ENCODE data around the gene NFYC. TPM values are rescaled to one million over a fixed set of nuclear protein-coding genes. Genes with fewer than 3 reads are reported as not detected.

Gene NFYC
- total and polyA plus RNA-seq, 2 of the 8 experiments (the other 6 are each of a cell fraction or from before 2014, with no cell fraction given): 54.1 to 124 TPM

DNA sequence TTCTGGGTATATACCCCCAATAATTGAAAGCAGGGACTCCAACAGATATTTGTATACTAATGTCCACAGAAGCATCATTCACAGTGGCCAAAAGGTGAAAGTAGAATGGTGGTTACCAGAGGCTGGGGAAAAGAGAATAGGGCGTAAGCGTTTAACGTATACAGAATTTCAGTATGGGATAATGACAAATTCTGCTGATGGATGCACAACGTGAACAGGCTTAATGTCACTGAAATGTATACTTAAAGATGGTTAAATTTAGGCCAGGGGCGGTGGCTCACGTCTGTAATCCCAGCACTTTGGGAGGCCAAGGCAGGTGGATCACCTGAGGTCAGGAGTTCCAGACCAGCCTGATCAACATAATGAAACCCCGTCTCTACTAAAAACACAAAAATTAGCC is 4.4 kb upstream of the NFYC start:
- FAIRE-seq: no peak
- POLR2A ChIA-PET (ENCODE audit: partially characterized antibody): interaction anchor here (2.9 to 9.4 kb wide), 2 partner anchors 8 to 20 kb away, joined by 18 to 293 read pairs; no protein-coding TSS in a partner anchor
- TF ChIP-seq BCL11A (IDR thresholded peaks at IDR 0.05; ENCODE audit: low read depth in 2 of 2, low read length in 2 of 2) (no peak), ZNF274 (IDR thresholded peaks at IDR 0.05; ENCODE audit: borderline replicate concordance, extremely low read depth, low read length) (no peak)

More for the DNA sequence above, 4.4 kb upstream of the NFYC start:
- Histone ChIP-seq H3K9me3 (ENCODE audit: insufficient read depth in 2 of 2, low read depth in 1 of 2, low read length in 1 of 2) (no peaks in the 10 kb centered on the region), H3K4me3 (ENCODE audit: extremely low read depth in 1 of 4, insufficient read depth in 2 of 4, low read depth in 3 of 4, low read length in 4 of 4) (no peak overlapping the region), H2AK5ac (ENCODE audit: low read depth, low read length) (no peak overlapping the region), H3K79me1 (ENCODE audit: low read depth, low read length) (no peaks in the 10 kb centered on the region), H3K4me2 (ENCODE audit: insufficient read depth in 1 of 2, low read depth in 2 of 2, low read length in 2 of 2) (no peak overlapping the region), H2AFZ (ENCODE audit: low read length) (no peak overlapping the region), H3K79me2 (ENCODE audit: control insufficient read depth in 1 of 2, insufficient read depth in 2 of 2, low read length in 2 of 2) (peaks cover 0 to 28% of the 10 kb centered on the region in 2 experiments; a peak in 3 of 4 replicates), H3K56ac (replicated peaks; ENCODE audit: insufficient read length, low read depth, low read length) (no peak overlapping the region), H4K91ac (replicated peaks; ENCODE audit: insufficient read length, low read length) (no peak overlapping the region), H4K8ac (ENCODE audit: extremely low read depth, insufficient read depth, low read length) (no peak overlapping the region), H2BK15ac (ENCODE audit: low read length) (no peak overlapping the region), H4K20me1 (replicated peaks in 1 of 2; ENCODE audit: control insufficient read depth in 1 of 2, insufficient read depth in 2 of 2, low read length in 2 of 2) (peaks cover 2 to 11% of the 10 kb centered on the region in 2 experiments), H3K4ac (replicated peaks; ENCODE audit: insufficient read length, low read depth, low read length) (no peak overlapping the region), H3K27ac (ENCODE audit: low read depth, low read length) (no peak overlapping the region), H2BK20ac (ENCODE audit: low read length) (no peak overlapping the region), H2BK5ac (ENCODE audit: low read depth, low read length) (no peak overlapping the region), H3K23me2 (ENCODE audit: low read depth, low read length) (no peaks in the 10 kb centered on the region; the same call in 1 of the 2 replicates), H2BK120ac (replicated peaks; ENCODE audit: low read depth, low read length) (no peak overlapping the region), H3K9ac (replicated peaks in 1 of 4; ENCODE audit: extremely low read depth in 1 of 4, low read depth in 3 of 4, low read length in 3 of 4) (no peak overlapping the region), H4K5ac (ENCODE audit: insufficient read length, low read depth, low read length) (no peak overlapping the region), H3K23ac (ENCODE audit: insufficient read length) (no peak overlapping the region), H3K27me3 (replicated peaks in 1 of 4; ENCODE audit: control insufficient read depth in 3 of 4, extremely low read depth in 1 of 4, insufficient read depth in 3 of 4, low read length in 3 of 4) (no peaks in the 10 kb centered on the region), H3K14ac (ENCODE audit: insufficient read length) (no peak overlapping the region), H3K18ac (ENCODE audit: extremely low read depth, low read length) (no peak overlapping the region), H3K4me1 (replicated peaks in 1 of 4; ENCODE audit: control insufficient read depth in 3 of 4, insufficient read depth in 4 of 4, low read length in 3 of 4) (peaks cover 0 to 4% (median 0%) of the 10 kb centered on the region in 4 experiments; a peak in 1 of 7 replicates), H3K36me3 (ENCODE audit: control insufficient read depth in 2 of 4, insufficient read depth in 4 of 4, low read length in 3 of 4) (peaks cover 0 to 11% (median 8%) of the 10 kb centered on the region in 4 experiments; a peak in 5 of 8 replicates), H2BK12ac (ENCODE audit: low read depth, low read length) (no peak overlapping the region)
- WGBS, 2 experiments (ENCODE audit: extremely low coverage in 1 of 2, insufficient coverage in 1 of 2, insufficient read length in 1 of 2, insufficient replicate concordance in 2 of 2, low coverage in 1 of 2, low lambda C conversion rate in 2 of 2, missing lambda C conversion rate in 1 of 2): 97% methylated on average over 6 of the region's 7 CpGs; no CpG with 5 or more reads in 1 of the 2 experiments
- CTCF ChIA-PET (ENCODE audit: partially characterized antibody): interaction anchor here (1.0 to 2.5 kb wide), 4 partner anchors 8 to 93 kb away, joined by 3 to 6 read pairs (median 4); no protein-coding TSS in a partner anchor
- DNase-seq (ENCODE audit: low read depth in 1 of 2, low spot score in 2 of 2): no peak
